AG08395 (cell line): ENCODE results near the gene RNF169.

Experiments used
- DNase-seq: peaks from one replicate; pipeline ENCODE4 v3.0.0; 2012; ENCODE audit warnings: mixed read lengths, low spot score

RNF169 gene

GRCh38 chr11:74770456-74770855, 21.8 kb downstream of the RNF169 start:
- DNase-seq = no peak

GRCh38 chr11:74771139-74771538, 22.5 kb downstream of the RNF169 start:
- no peak for DNase-seq

GRCh38 chr11:74773476-74773875, 24.8 kb downstream of the RNF169 start:
- no peak for DNase-seq

DNA sequence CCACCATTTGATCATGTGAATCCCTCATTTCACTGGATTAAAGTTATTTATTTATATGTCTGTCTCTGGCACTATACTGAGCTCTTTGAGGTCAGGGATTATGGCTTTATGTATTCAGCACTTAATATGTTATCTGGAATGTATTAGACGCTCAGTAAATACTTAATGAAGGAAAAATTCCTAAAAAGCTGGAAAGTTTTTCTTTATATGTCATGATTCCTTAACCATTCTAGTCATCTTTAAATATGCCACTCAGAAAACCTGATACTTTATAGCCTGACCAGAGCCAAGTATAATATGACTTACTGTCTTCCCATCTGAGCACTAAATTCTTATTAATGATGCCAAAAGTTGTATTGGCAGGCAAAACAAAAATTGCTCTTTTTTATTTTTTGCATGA, 27.1 kb downstream of the RNF169 start:
- no peak for DNase-seq

- no peak for DNase-seq
Measured at GRCh38 chr11:74776546-74776945, 27.9 kb downstream of the RNF169 start.

- no peak for DNase-seq
Measured at GRCh38 chr11:74777038-74777437, 28.4 kb downstream of the RNF169 start.

GRCh38 chr11:74777877-74778276, 29.2 kb downstream of the RNF169 start:
- no peak for DNase-seq

- no peak for DNase-seq
Measured at GRCh38 chr11:74778581-74778980, 29.9 kb downstream of the RNF169 start.

GRCh38 chr11:74780248-74781005, 31.8 kb downstream of the RNF169 start:
- DNase-seq = no peak

DNA sequence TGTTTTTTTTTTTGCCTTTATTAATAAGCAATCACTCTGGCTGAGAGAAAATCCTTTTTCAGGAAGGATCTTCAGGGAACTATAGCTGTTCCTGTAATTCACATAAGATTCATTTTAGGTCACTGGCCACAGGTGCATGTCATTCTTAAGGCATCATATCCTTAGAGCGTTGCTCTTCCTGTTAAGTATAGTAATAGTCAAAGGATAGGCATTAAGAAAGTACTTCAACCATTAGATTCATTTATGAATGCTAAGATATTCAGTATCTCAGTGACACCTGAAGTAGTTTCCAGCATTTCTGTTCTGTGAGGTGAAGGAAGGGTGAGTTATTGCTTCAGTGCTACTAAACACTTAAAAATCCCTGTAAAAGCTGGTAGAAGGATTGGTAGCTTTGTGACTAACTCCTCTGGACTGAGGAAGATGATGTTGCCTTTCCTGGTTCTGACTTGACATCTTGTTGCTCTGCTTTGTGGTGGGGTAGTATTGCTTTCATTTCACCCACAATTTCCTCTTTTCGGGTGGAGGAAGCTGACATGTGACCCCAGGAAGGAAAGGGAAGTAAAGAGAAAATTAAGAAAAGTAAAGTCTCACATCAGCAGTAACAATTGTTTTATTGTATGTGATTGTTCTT, 34.7 kb downstream of the RNF169 start:
- DNase-seq = peak; percentile 70

DNA sequence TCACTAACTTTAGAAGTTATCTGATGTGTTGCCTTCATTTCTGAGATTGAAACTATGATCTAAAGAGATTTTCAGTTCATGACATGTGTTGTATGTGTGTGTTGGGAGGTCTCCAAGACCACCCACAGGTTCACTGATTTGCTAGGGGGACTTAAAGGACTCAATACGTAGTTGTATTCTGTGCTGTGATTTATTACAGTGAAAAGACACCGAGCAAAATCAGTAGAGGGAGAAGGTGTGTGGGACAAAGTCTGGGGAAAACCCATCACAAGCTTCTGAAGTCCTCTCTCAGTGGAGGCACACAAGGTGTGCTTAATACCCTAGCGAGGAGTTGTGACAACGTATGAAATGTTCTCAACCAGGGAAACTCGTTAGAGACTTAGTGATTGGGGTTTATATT, 35.6 kb downstream of the RNF169 start:
- DNase-seq = no peak

GRCh38 chr11:74784726-74785125, 36.1 kb downstream of the RNF169 start:
- no peak for DNase-seq

DNA sequence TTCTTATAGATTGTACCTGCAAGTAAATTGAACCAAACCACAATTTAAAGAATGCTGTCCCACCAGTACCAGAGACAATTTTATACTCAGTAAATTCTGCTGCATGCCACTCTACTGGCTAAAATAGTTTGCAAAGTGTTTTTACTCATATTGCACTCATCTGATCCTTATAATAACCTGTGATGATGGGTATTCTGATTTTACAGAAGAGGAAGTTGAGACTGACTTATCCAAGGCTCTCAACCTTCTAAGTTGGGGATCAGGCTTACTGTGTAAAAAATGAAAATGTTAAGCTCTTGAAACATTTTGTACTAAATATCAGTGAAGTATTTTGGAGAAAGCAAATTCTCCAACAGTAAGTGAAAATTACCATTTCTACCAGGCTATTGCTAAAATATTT, 37.9 kb downstream of the RNF169 start:
- no peak for DNase-seq

DNA sequence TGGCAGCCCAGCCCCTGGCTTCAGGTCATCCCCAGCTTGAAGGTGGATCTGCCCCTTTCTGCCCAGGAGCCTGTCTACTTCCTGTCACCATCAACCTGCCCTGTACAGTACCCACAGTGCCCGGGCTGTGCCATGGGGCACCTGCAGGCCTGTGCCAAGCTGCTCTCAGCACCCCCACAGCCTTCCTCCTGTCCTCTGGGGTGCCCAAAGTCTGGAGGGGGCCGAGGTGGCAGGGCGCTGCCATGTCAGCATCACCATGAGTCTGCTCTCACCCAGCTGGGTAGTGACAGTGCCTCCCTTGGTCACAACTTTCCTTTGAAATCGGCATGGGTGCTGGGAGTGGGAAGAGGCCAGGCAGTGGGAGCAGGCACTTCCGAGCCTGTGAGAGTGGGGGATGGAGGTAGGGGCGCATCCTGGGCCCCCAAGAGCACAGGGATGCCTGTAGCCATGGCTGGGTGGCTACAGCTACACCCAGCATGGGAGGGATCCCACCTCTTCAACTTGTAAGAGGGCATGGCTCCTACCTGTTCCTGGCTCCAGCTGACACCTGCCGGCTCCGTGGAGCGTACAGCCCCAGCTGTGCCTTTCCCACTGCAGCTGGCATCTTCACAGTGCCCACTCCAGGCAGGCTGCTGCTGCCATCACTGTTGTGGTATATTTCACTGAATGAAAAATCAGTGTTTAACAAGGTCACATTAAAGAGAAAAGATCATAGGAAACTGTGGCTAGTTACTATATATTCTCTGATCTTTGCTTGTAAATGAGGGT, 42.9 kb downstream of the RNF169 start:
- no peak for DNase-seq

- DNase-seq = no peak
Measured at GRCh38 chr11:74806267-74806666, 57.6 kb downstream of the RNF169 start.

DNA sequence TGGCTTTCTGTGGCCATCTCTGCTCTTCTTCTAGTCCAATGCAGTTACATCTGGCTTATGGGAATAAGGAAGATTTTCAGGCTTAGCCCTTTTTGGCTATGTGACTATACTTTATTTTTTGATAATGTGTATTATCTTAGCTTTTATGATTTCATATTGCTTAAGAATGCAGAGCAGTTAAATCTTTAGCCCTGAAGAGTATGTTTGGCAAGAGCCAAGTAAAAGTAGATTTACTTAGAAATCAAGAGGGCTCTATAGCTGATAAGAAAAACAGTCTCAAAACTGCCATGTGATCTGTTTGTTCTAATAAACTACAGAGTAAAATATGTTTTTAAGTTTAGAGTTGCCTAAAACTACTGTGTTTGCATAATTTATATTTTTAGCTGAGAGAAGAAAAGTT, 61.2 kb downstream of the RNF169 start:
- no peak for DNase-seq

DNA sequence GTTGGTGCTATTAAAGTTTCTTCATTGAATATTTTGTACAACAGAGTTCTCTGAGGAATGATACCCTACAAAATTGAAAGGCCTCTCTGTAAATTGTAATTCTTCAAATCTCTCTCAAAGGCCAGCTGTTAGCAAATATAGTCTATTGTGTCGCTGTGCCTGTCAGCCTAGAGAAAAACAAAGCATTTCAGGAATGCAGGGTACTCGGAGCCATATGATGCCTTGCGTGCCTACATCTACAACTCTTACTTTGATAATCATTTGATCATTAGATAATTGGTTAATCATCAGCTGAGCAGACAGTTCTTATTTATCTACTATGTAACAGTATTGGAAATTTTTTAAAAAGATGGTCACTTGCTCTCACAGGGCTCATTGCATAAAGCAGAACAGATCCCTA, 67.3 kb downstream of the RNF169 start:
- DNase-seq = no peak

DNA sequence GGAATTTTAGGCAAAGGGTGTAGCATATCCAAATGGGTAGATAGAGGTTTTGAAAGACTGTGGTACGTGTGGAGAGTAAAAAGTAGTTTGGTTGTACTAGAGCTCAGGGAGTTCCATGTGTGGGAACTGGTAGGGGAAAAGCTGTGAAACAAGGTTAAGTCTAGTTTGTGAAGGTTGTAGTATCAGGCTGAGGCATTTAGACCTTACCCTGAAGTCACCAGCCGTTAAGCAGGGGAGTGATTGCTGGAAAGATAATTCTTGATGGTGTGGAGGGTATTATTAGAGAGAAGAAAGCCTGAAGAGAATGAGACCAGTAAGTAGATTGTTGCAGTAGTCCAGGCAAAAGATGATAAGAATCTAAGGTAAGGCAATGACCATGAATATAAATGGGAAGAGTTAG, 68.0 kb downstream of the RNF169 start:
- DNase-seq = no peak

GRCh38 chr11:74818283-74818946, 69.8 kb downstream of the RNF169 start:
- no peak for DNase-seq

DNA sequence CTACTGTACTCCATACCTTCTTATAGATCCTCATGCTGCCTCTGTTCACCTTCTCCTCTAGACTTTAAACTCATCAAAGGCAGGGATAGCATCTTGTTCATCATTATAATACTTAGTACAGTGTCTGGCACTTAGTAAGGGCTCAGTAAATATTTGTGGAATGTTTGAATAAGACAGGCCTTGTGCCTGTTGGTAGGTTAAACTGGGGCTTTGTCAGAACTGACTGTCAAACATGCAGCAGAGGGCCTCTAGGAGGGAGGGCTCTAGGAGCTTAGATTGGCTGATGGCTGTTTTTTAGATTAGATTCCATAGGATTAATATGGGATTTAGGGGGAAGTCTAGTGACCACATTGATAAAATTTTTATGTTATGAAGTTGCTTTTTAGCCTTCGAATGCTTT, 70.8 kb downstream of the RNF169 start:
- peak; percentile 20 for DNase-seq

GRCh38 chr11:74820763-74821162, 72.1 kb downstream of the RNF169 start:
- DNase-seq = peak; percentile 87

- peak; percentile 40 for DNase-seq
Measured at GRCh38 chr11:74822170-74822569, 73.5 kb downstream of the RNF169 start.
